Mammary epithelial cell (primary cell): Measurements from ENCODE around the gene KIFC3.

Experiments
- CTCF ChIP-seq, 2 donors: IDR thresholded peaks in 1 of 2; conservative IDR thresholded peaks in 1 of 2; 2 replicates each; pipeline ENCODE4 v1.5.1; 2011 to 2012; ENCODE audit warnings: inconsistent platforms in 2 of 2, low read length in 2 of 2, mild to moderate bottlenecking in 2 of 2, control low read depth in 1 of 2, low read depth in 1 of 2; ENCODE audit not compliant: insufficient read depth in 1 of 2; ENCODE audit errors: extremely low read depth in 1 of 2
- EZH2 ChIP-seq: IDR thresholded peaks from 2 replicates; pipeline ENCODE4 v1.6.1; 2012; ENCODE audit warnings: low read length, inconsistent platforms, borderline replicate concordance

GRCh38 chr16:57755061-57755684 is 47.1 kb downstream of the KIFC3 start:
- TF ChIP-seq CTCF (conservative IDR thresholded peaks at IDR 0.05 in 1 of 2, IDR thresholded peaks at IDR 0.05 in 1 of 2; ENCODE audit: extremely low read depth in 1 of 2, insufficient read depth in 1 of 2, low read depth in 1 of 2, low read length in 2 of 2) (peak in 1 of 2 donors; percentile 7), EZH2 (no peak)
